RWPE1 (cell line): ENCODE results near the gene DCDC2B.

ENCODE experiments used
- CTCF ChIA-PET: fragments of 350-600 bp; sonication (Branson Sonifier 250); formaldehyde crosslinking; extraction: SDS; loops from one replicate; lab custom pipeline; 2021; lab: Yijun Ruan, JAX
- POLR2A ChIA-PET: fragments of 400-600 bp; formaldehyde crosslinking; extraction: SDS; loops from one replicate; lab custom pipeline; 2020; ENCODE audit warnings: antibody characterized with exemption; ENCODE audit not compliant: low non-redundant PET; lab: Yijun Ruan, JAX
- DNase-seq: peaks from one replicate; pipeline ENCODE4 v3.0.0; 2012; ENCODE audit warnings: low spot score
- H3K27ac ChIP-seq: fragments of 450-650 bp; 2 replicates; pipeline ENCODE4 v1.5.1; 2017
- TF ChIP-seq, protein P1 (sequence below): fragments of 450-650 bp; conservative IDR thresholded peaks from 2 replicates; pipeline ENCODE4 v1.5.1; 2017; ENCODE audit warnings: low read depth, mild to moderate bottlenecking

DCDC2B gene

GRCh38 chr1:32247452-32247851 is 38.6 kb downstream of the DCDC2B start:
- CTCF ChIA-PET, result interaction anchor here (0.6 to 1.2 kb wide), 3 partner anchors 12 to 256 kb away, joined by 3 to 16 read pairs (median 3); no protein-coding TSS in a partner anchor
- peak overlapping the region; percentile 66 for H3K27ac ChIP-seq
- DNase-seq, result no peak
- POLR2A ChIA-PET, result no interaction called here
- TF ChIP-seq, protein P1, sequence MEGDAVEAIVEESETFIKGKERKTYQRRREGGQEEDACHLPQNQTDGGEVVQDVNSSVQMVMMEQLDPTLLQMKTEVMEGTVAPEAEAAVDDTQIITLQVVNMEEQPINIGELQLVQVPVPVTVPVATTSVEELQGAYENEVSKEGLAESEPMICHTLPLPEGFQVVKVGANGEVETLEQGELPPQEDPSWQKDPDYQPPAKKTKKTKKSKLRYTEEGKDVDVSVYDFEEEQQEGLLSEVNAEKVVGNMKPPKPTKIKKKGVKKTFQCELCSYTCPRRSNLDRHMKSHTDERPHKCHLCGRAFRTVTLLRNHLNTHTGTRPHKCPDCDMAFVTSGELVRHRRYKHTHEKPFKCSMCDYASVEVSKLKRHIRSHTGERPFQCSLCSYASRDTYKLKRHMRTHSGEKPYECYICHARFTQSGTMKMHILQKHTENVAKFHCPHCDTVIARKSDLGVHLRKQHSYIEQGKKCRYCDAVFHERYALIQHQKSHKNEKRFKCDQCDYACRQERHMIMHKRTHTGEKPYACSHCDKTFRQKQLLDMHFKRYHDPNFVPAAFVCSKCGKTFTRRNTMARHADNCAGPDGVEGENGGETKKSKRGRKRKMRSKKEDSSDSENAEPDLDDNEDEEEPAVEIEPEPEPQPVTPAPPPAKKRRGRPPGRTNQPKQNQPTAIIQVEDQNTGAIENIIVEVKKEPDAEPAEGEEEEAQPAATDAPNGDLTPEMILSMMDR, result no peak

- peak; percentile 67 for DNase-seq
- POLR2A ChIA-PET, result interaction anchor here (0.6 kb wide), 1 partner anchor 13 kb away, joined by 5 read pairs; no protein-coding TSS in a partner anchor
- TF ChIP-seq, protein P1, result peak; percentile 82
- H3K27ac ChIP-seq, result peak overlapping the region; percentile 66
- CTCF ChIA-PET, result interaction anchor here (0.6 to 1.2 kb wide), 12 partner anchors 11 to 395 kb away, joined by 3 to 16 read pairs (median 3); no protein-coding TSS in a partner anchor
Measured at GRCh38 chr1:32247983-32248889, 39.3 kb downstream of the DCDC2B start.

GRCh38 chr1:32249831-32250525 is 41.1 kb downstream of the DCDC2B start:
- peak overlapping the region; percentile 50 for H3K27ac ChIP-seq
- ChIA-PET POLR2A (no interaction called here), CTCF (interaction anchor here (0.6 kb wide), 2 partner anchors 183 to 268 kb away, joined by 3 read pairs; no protein-coding TSS in a partner anchor)
- TF ChIP-seq, protein P1, result no peak
- peak; percentile 59 for DNase-seq

- TF ChIP-seq, protein P1, result no peak
- ChIA-PET CTCF (interaction anchor here (0.7 to 0.9 kb wide), 2 partner anchors 36 to 1595 kb away, joined by 3 read pairs; no protein-coding TSS in a partner anchor), POLR2A (no interaction called here)
- peak within 1 kb of the TSS; percentile 50 for H3K27ac ChIP-seq
- no peak for DNase-seq
Measured at GRCh38 chr1:32250893-32251716, 42.2 kb downstream of the DCDC2B start, which contains the start of gene LCK. Gene LCK, plus strand, starts transcription at chr1:32251265. Its CDS starts 23,065 bp downstream, at chr1:32274330.

GRCh38 chr1:32255072-32256071 is 46.5 kb downstream of the DCDC2B start:
- ChIA-PET CTCF (interaction anchor here (0.6 kb wide), 1 partner anchor 193 kb away, joined by 3 read pairs; no protein-coding TSS in a partner anchor), POLR2A (no interaction called here)
- TF ChIP-seq, protein P1, result no peak
- no peak for DNase-seq
- no peak overlapping the region for H3K27ac ChIP-seq
